A549 (cell line): ENCODE results near the gene SRF.

Experiments used
- CHD2 ChIP-seq: fragments of 150-350 bp; IDR thresholded peaks from 2 replicates; pipeline ENCODE4 v1.6.1; 2014; ENCODE audit warnings: low read length; ENCODE audit not compliant: partially characterized antibody
- CTCF ChIP-seq: fragments of >200 bp; sonication (Bioruptor Twin); formaldehyde crosslinking; IDR thresholded peaks from 3 replicates; pipeline ENCODE4 v1.5.1; 2016
- PBX3 ChIP-seq: IDR thresholded peaks from 2 replicates; pipeline ENCODE4 v1.6.1; 2012
- POLR2A ChIP-seq: IDR thresholded peaks from 2 replicates; pipeline ENCODE4 v1.6.1; 2012; ENCODE audit warnings: mild to moderate bottlenecking, low read length
- ZC3H11A ChIP-seq: fragments of 450-650 bp; IDR thresholded peaks from 2 replicates; pipeline ENCODE4 v1.6.1; 2014; ENCODE audit warnings: antibody characterized with exemption, mild to moderate bottlenecking

- TF ChIP-seq PBX3 (no peak), CTCF (no peak), CHD2 (no peak), POLR2A (no peak), ZC3H11A (no peak)
Observed at GRCh38 chr6:43159599-43159998, 11.5 kb upstream of the SRF start.
